Bronchial epithelial cell (primary cell): ENCODE results near the gene RTEL1. TPM values are rescaled to one million over a fixed set of nuclear protein-coding genes. Genes with fewer than 3 reads are reported as not detected.
A peak's percentile ranks its signal among the peaks of the same experiment; 100 is the strongest.

Source experiments
- DNase-seq: peaks from one replicate; pipeline ENCODE4 v3.0.0-alpha.2; 2010; ENCODE audit warnings: low read depth
- FAIRE-seq: peaks from 2 replicates; lab custom pipeline; 2011; peaks lifted over from hg19 to GRCh38; lab: Jason Lieb, UNC
- H3K27me3 ChIP-seq: 2 replicates; pipeline ENCODE4 v1.5.1; 2011; ENCODE audit warnings: low read length; ENCODE audit not compliant: control insufficient read depth, insufficient read depth
- H3K36me3 ChIP-seq: 2 replicates; pipeline ENCODE4 v1.5.1; 2011; ENCODE audit warnings: low read length; ENCODE audit not compliant: control insufficient read depth, insufficient read depth
- H3K4me3 ChIP-seq: 2 replicates; pipeline ENCODE4 v1.5.1; 2011; ENCODE audit warnings: mild to moderate bottlenecking, low read depth, low read length, control low read depth
- CTCF ChIP-seq: IDR thresholded peaks from 2 replicates; pipeline ENCODE4 v1.5.1; 2011; ENCODE audit warnings: mild to moderate bottlenecking, moderate library complexity, low read length, control low read depth, inconsistent platforms; ENCODE audit not compliant: insufficient read depth, severe bottlenecking
- total RNA-seq: library from RNA; depleted of rRNA; stranded (reverse); fragments of >200 nt; gene quantifications from 2 replicates; pipeline ENCODE4 v1.2.1, GENCODE V29; 2014

The RTEL1 gene
- total RNA-seq, 1 donor from 2014 or later, result 4.5 TPM

- FAIRE-seq (no peak), DNase-seq (no peak)
- Histone ChIP-seq H3K36me3 (peaks cover 5% of the 10 kb centered on the region), H3K27me3 (no peaks in the 10 kb centered on the region), H3K4me3 (peak overlapping the region; percentile 39)
- no peak for TF ChIP-seq CTCF
These were observed 39.3 kb downstream of the RTEL1 start for GRCh38 chr20:63697357-63697867.

GRCh38 chr20:63697868-63698545 lies 39.9 kb downstream of the RTEL1 start:
- FAIRE-seq (no peak), DNase-seq (no peak)
- no peak for TF ChIP-seq CTCF
- Histone ChIP-seq H3K4me3 (no peak overlapping the region), H3K27me3 (no peaks in the 10 kb centered on the region), H3K36me3 (peaks cover 5% of the 10 kb centered on the region)

- peak; percentile 88 for DNase-seq
- no peaks in the 10 kb centered on the region for H3K27me3 ChIP-seq
- FAIRE-seq, result no peak
- no peak for TF ChIP-seq CTCF
- H3K4me3 ChIP-seq, result no peak overlapping the region
- H3K36me3 ChIP-seq, result peaks cover 4% of the 10 kb centered on the region
These were observed 40.8 kb downstream of the RTEL1 start for GRCh38 chr20:63698739-63699465.

GRCh38 chr20:63699466-63700198 lies 41.5 kb downstream of the RTEL1 start:
- no peak for TF ChIP-seq CTCF
- no peak for DNase-seq
- Histone ChIP-seq H3K27me3 (no peaks in the 10 kb centered on the region), H3K36me3 (peaks cover 6% of the 10 kb centered on the region), H3K4me3 (no peak overlapping the region)
- FAIRE-seq, result no peak

- H3K27me3 ChIP-seq, result no peaks in the 10 kb centered on the region
- no peak overlapping the region for H3K4me3 ChIP-seq
- TF ChIP-seq CTCF, result no peak
- no peak for DNase-seq
- H3K36me3 ChIP-seq, result peaks cover 11% of the 10 kb centered on the region
- no peak for FAIRE-seq
These were observed 42.3 kb downstream of the RTEL1 start for GRCh38 chr20:63700199-63701050.
